ENCODE results near the gene KLHL26.

Gene KLHL26

GRCh38 chr19:18663940-18664530 lies 27.2 kb downstream of the KLHL26 start (continued):
- TF ChIP-seq ZNF624 (tag by site-specific recombination; IDR thresholded peaks at IDR 0.05) (no peak), ZNF211 (tag by site-specific recombination; IDR thresholded peaks at IDR 0.05; ENCODE audit: low read depth) (no peak), ZNF239 (tag by site-specific recombination; IDR thresholded peaks at IDR 0.05) (no peak), RBAK (tag by site-specific recombination; IDR thresholded peaks at IDR 0.05) (no peak), ZNF510 (tag by site-specific recombination; IDR thresholded peaks at IDR 0.05; ENCODE audit: insufficient replicate concordance) (no peak), ZNF513 (tag by site-specific recombination; IDR thresholded peaks at IDR 0.05) (no peak)

DNA sequence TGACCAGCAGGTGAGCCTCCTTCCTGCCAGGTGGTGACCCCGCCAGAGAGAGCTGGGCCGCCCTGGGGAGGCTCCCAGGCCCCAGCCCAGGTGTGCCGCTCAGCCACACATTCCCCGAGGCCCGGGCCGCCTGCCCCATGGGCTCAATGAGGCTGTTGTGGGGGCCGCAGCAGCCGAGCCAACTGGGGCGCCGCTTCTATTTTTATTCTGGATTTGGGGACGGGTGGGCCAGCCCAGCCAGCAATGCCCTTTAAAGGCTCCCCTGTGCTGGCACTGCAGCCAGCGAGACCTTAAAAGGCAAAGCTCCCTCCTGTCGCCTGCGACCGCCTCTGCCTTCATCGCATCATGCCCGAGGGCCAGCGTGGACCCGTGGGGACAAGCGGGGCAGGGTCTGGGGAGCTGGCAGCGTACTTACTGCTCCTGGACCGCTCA lies 29.0 kb downstream of the KLHL26 start:
- H3K36me3 ChIP-seq (ENCODE audit: control insufficient read depth in 2 of 2, insufficient read depth in 1 of 2, low read length in 2 of 2), result peaks cover 0 to 25% of the 10 kb centered on the region in 2 experiments; a peak in 2 of 3 replicates
- ChIA-PET POLR2A (no interaction called here), CTCF (interaction anchor here (0.6 kb wide), 1 partner anchor 14 kb away, joined by 3 read pairs; no protein-coding TSS in a partner anchor)
- H3K4me3 ChIP-seq (ENCODE audit: low read depth, low read length), result no peak overlapping the region
- no peak overlapping the region for H3K27ac ChIP-seq (ENCODE audit: extremely low read depth, low read depth, low read length)
- H3K4me1 ChIP-seq (ENCODE audit: control insufficient read depth, insufficient read depth, low read length), result no peaks in the 10 kb centered on the region
- H3K9me3 ChIP-seq (ENCODE audit: control insufficient read depth, insufficient read depth, low read depth, low read length), result no peaks in the 10 kb centered on the region
- TF ChIP-seq ZNF112 (tag by site-specific recombination; IDR thresholded peaks at IDR 0.05) (no peak), ZNF792 (tag by site-specific recombination; IDR thresholded peaks at IDR 0.05) (no peak), ZNF501 (tag by site-specific recombination; IDR thresholded peaks at IDR 0.05) (no peak), ZFHX2 (tag by site-specific recombination; conservative IDR thresholded peaks at IDR 0.05) (no peak), ZNF404 (tag by site-specific recombination; IDR thresholded peaks at IDR 0.05) (no peak), ZNF311 (tag by site-specific recombination; IDR thresholded peaks at IDR 0.05; ENCODE audit: borderline replicate concordance) (no peak), ZNF837 (tag by site-specific recombination; IDR thresholded peaks at IDR 0.05) (no peak), ZNF354C (tag by site-specific recombination; IDR thresholded peaks at IDR 0.05; ENCODE audit: borderline replicate concordance, low read depth) (no peak), ZNF24 (tag by site-specific recombination; IDR thresholded peaks at IDR 0.05) (no peak), ZBTB48 (tag by site-specific recombination; IDR thresholded peaks at IDR 0.05) (no peak), MYNN (tag by site-specific recombination; IDR thresholded peaks at IDR 0.05; ENCODE audit: borderline replicate concordance) (no peak), ZNF433 (tag by site-specific recombination; IDR thresholded peaks at IDR 0.05; ENCODE audit: low read depth) (no peak), ZNF600 (tag by site-specific recombination; IDR thresholded peaks at IDR 0.05) (no peak), ZBTB6 (tag by site-specific recombination; IDR thresholded peaks at IDR 0.05) (no peak), ZSCAN30 (tag by site-specific recombination; IDR thresholded peaks at IDR 0.05) (no peak), ZNF114 (tag by site-specific recombination; IDR thresholded peaks at IDR 0.05) (no peak)
- TF ChIP-seq, protein P1, sequence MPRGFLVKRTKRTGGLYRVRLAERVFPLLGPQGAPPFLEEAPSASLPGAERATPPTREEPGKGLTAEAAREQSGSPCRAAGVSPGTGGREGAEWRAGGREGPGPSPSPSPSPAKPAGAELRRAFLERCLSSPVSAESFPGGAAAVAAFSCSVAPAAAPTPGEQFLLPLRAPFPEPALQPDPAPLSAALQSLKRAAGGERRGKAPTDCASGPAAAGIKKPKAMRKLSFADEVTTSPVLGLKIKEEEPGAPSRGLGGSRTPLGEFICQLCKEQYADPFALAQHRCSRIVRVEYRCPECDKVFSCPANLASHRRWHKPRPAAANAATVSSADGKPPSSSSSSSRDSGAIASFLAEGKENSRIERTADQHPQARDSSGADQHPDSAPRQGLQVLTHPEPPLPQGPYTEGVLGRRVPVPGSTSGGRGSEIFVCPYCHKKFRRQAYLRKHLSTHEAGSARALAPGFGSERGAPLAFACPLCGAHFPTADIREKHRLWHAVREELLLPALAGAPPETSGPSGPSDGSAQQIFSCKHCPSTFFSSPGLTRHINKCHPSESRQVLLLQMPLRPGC (tag by site-specific recombination; IDR thresholded peaks at IDR 0.05), result no peak

Measured in HEK293 (cell line).